GM19238 (cell line): ENCODE data around the gene RHBDD1.

Experiments used
- DNase-seq: peaks from one replicate; pipeline ENCODE4 v3.0.0; 2011; ENCODE audit warnings: low spot score; ENCODE audit not compliant: insufficient read length

Gene RHBDD1

GRCh38 chr2:226915846-226916360, 80.0 kb downstream of the RHBDD1 start:
- no peak for DNase-seq

GRCh38 chr2:226916669-226917068, 80.8 kb downstream of the RHBDD1 start:
- no peak for DNase-seq

GRCh38 chr2:226932443-226932842, 96.6 kb downstream of the RHBDD1 start:
- DNase-seq, result no peak

GRCh38 chr2:226934546-226935201, 98.8 kb downstream of the RHBDD1 start:
- no peak for DNase-seq

- DNase-seq, result no peak
Observed at GRCh38 chr2:226943862-226944620, 108.2 kb downstream of the RHBDD1 start.

- no peak for DNase-seq
Observed at GRCh38 chr2:226953206-226953605, 117.4 kb downstream of the RHBDD1 start.

GRCh38 chr2:226953826-226954225, 118.0 kb downstream of the RHBDD1 start:
- DNase-seq, result no peak

- no peak for DNase-seq
Observed at GRCh38 chr2:226956659-226957058, 120.8 kb downstream of the RHBDD1 start.

- DNase-seq, result no peak
Observed at GRCh38 chr2:226959418-226959817, 123.6 kb downstream of the RHBDD1 start.

GRCh38 chr2:226962176-226962773, 126.4 kb downstream of the RHBDD1 start:
- DNase-seq, result no peak

- no peak for DNase-seq
Observed at GRCh38 chr2:226963528-226963927, 127.7 kb downstream of the RHBDD1 start.

- DNase-seq, result no peak
Observed at GRCh38 chr2:226965376-226965775, 129.5 kb downstream of the RHBDD1 start.

GRCh38 chr2:226969417-226970080, 133.7 kb downstream of the RHBDD1 start:
- DNase-seq, result no peak

- peak; percentile 5 for DNase-seq
Observed at GRCh38 chr2:226970362-226970761, 134.5 kb downstream of the RHBDD1 start.

- DNase-seq, result no peak
Observed at GRCh38 chr2:226971084-226971483, 135.2 kb downstream of the RHBDD1 start.

GRCh38 chr2:226971770-226972169, 135.9 kb downstream of the RHBDD1 start:
- DNase-seq, result no peak

GRCh38 chr2:226973816-226974215, 138.0 kb downstream of the RHBDD1 start:
- DNase-seq, result no peak

GRCh38 chr2:226977775-226978190, 141.9 kb downstream of the RHBDD1 start:
- no peak for DNase-seq

- DNase-seq, result no peak
Observed at GRCh38 chr2:226978300-226978699, 142.4 kb downstream of the RHBDD1 start.

- no peak for DNase-seq
Observed at GRCh38 chr2:226979004-226979403, 143.2 kb downstream of the RHBDD1 start.

- no peak for DNase-seq
Observed at GRCh38 chr2:226981791-226982326, 146.0 kb downstream of the RHBDD1 start.
